Naive B cell (primary cell): ENCODE measurements around the gene GBX2. TPM values are rescaled to one million over a fixed set of nuclear protein-coding genes. Genes with fewer than 3 reads are reported as not detected.

Experiments
- ATAC-seq, 2 donors: fragments of 150-1000 bp; cut with Tn5 transposase; 2 replicates each; pipeline ENCODE4 v1.10.0; 2021; ENCODE audit warnings: low read depth in 2 of 2, mild to moderate bottlenecking in 2 of 2, moderate library complexity in 2 of 2
- DNase-seq: peaks from one replicate; pipeline ENCODE4 v3.0.0; 2022
- H3K27ac Mint-ChIP-seq, 6 donors: one replicate each; pipeline ENCODE4 v1.8.0; 2020 to 2022; ENCODE audit warnings: mild to moderate bottlenecking in 6 of 6, mixed read lengths in 6 of 6, moderate library complexity in 5 of 6, inconsistent platforms in 2 of 6
- H3K27me3 Mint-ChIP-seq, 3 donors: one replicate each; pipeline ENCODE4 v1.8.0; 2021 to 2022; ENCODE audit warnings: mixed read lengths in 3 of 3, mild to moderate bottlenecking in 1 of 3
- H3K36me3 Mint-ChIP-seq, 2 donors: one replicate each; pipeline ENCODE4 v1.8.0; 2020 to 2022; ENCODE audit warnings: mixed read lengths in 2 of 2, inconsistent platforms in 1 of 2, mild to moderate bottlenecking in 1 of 2
- H3K4me1 Mint-ChIP-seq, 3 donors: one replicate each; pipeline ENCODE4 v1.8.0; 2020 to 2022; ENCODE audit warnings: mixed read lengths in 3 of 3, inconsistent platforms in 1 of 3, mild to moderate bottlenecking in 1 of 3, moderate library complexity in 1 of 3
- H3K4me3 Mint-ChIP-seq, 8 donors: one replicate each; pipeline ENCODE4 v1.8.0; 2020 to 2022; ENCODE audit warnings: mild to moderate bottlenecking in 8 of 8, mixed read lengths in 8 of 8, moderate library complexity in 8 of 8, inconsistent platforms in 2 of 8
- H3K9me3 Mint-ChIP-seq, 7 donors: one replicate each; pipeline ENCODE4 v1.8.0; 2020 to 2022; ENCODE audit warnings: mixed read lengths in 7 of 7, mild to moderate bottlenecking in 5 of 7, inconsistent platforms in 2 of 7, moderate library complexity in 1 of 7
- polyA plus RNA-seq, 6 donors: library from polyadenylated mRNA; unstranded; fragments of 300-500 nt; fragmentation: Illumina TruSeq; gene quantifications; one replicate each; pipeline ENCODE4 v1.2.3, GENCODE V29; 2021; ENCODE audit warnings: low read depth in 6 of 6

GBX2 gene
- not detected for polyA plus RNA-seq

- DNase-seq (no peak), ATAC-seq (no peak)
- Mint-ChIP-seq H3K27me3 (peaks cover 38 to 62% (median 43%) of the 10 kb centered on the region in 3 donors), H3K4me1 (peaks cover 0 to 15% (median 6%) of the 10 kb centered on the region in 3 donors), H3K27ac (no peak within 1 kb of the TSS), H3K4me3 (no peak within 1 kb of the TSS), H3K9me3 (peaks cover 0 to 8% (median 0%) of the 10 kb centered on the region in 7 donors), H3K36me3 (no peaks in the 10 kb centered on the region)
These were observed at the start of gene GBX2 for GRCh38 chr2:236168110-236169080. TSS of gene GBX2 (minus strand) at chr2:236168386. CDS start at chr2:236167971, 415 bp downstream.

- H3K27me3 Mint-ChIP-seq = peaks cover 13 to 42% (median 19%) of the 10 kb centered on the region in 3 donors
- no peak overlapping the region for H3K4me3 Mint-ChIP-seq
- peaks cover 0 to 4% of the 10 kb centered on the region in 2 donors for H3K36me3 Mint-ChIP-seq
- H3K27ac Mint-ChIP-seq = no peak overlapping the region
- H3K9me3 Mint-ChIP-seq = peaks cover 0 to 13% (median 5%) of the 10 kb centered on the region in 7 donors
- DNase-seq (no peak), ATAC-seq (no peak)
- peaks cover 0 to 4% (median 0%) of the 10 kb centered on the region in 3 donors for H3K4me1 Mint-ChIP-seq
These were observed 49.7 kb upstream of the GBX2 start for GRCh38 chr2:236217926-236218325.

GRCh38 chr2:236216711-236217110 is 48.5 kb upstream of the GBX2 start:
- no peak for DNase-seq
- peaks cover 0 to 4% of the 10 kb centered on the region in 2 donors for H3K36me3 Mint-ChIP-seq
- ATAC-seq = no peak
- H3K4me1 Mint-ChIP-seq = peaks cover 0 to 4% (median 0%) of the 10 kb centered on the region in 3 donors
- peaks cover 13 to 42% (median 19%) of the 10 kb centered on the region in 3 donors for H3K27me3 Mint-ChIP-seq
- peaks cover 0 to 12% (median 5%) of the 10 kb centered on the region in 7 donors for H3K9me3 Mint-ChIP-seq
- H3K4me3 Mint-ChIP-seq = no peak overlapping the region
- H3K27ac Mint-ChIP-seq = no peak overlapping the region

GRCh38 chr2:236215761-236216333 is 47.7 kb upstream of the GBX2 start:
- no peak for ATAC-seq
- H3K9me3 Mint-ChIP-seq = peaks cover 0 to 12% (median 5%) of the 10 kb centered on the region in 7 donors
- no peaks in the 10 kb centered on the region for H3K36me3 Mint-ChIP-seq
- no peak overlapping the region for H3K27ac Mint-ChIP-seq
- DNase-seq = no peak
- H3K27me3 Mint-ChIP-seq = peaks cover 13 to 42% (median 27%) of the 10 kb centered on the region in 3 donors
- H3K4me3 Mint-ChIP-seq = no peak overlapping the region
- H3K4me1 Mint-ChIP-seq = peaks cover 0 to 4% (median 0%) of the 10 kb centered on the region in 3 donors

GRCh38 chr2:236215196-236215595 is 47.0 kb upstream of the GBX2 start:
- Mint-ChIP-seq H3K27me3 (peaks cover 13 to 39% (median 29%) of the 10 kb centered on the region in 3 donors), H3K36me3 (no peaks in the 10 kb centered on the region), H3K4me3 (no peak overlapping the region), H3K27ac (no peak overlapping the region), H3K4me1 (peaks cover 0 to 4% (median 0%) of the 10 kb centered on the region in 3 donors), H3K9me3 (peaks cover 0 to 12% (median 5%) of the 10 kb centered on the region in 7 donors)
- ATAC-seq (no peak), DNase-seq (no peak)

- no peak overlapping the region for H3K4me3 Mint-ChIP-seq
- peaks cover 0 to 4% (median 0%) of the 10 kb centered on the region in 3 donors for H3K4me1 Mint-ChIP-seq
- H3K27ac Mint-ChIP-seq = no peak overlapping the region
- peaks cover 0 to 12% (median 5%) of the 10 kb centered on the region in 7 donors for H3K9me3 Mint-ChIP-seq
- ATAC-seq (no peak), DNase-seq (no peak)
- peaks cover 13 to 41% (median 29%) of the 10 kb centered on the region in 3 donors for H3K27me3 Mint-ChIP-seq
- no peaks in the 10 kb centered on the region for H3K36me3 Mint-ChIP-seq
These were observed 46.3 kb upstream of the GBX2 start for GRCh38 chr2:236214376-236214995.

- Mint-ChIP-seq H3K36me3 (no peaks in the 10 kb centered on the region), H3K27me3 (peaks cover 14 to 37% (median 21%) of the 10 kb centered on the region in 3 donors), H3K27ac (no peak overlapping the region), H3K9me3 (peaks cover under 1 to 21% (median 10%) of the 10 kb centered on the region in 7 donors), H3K4me3 (no peak overlapping the region), H3K4me1 (peaks cover 0 to 4% (median 0%) of the 10 kb centered on the region in 3 donors)
- ATAC-seq (no peak), DNase-seq (no peak)
These were observed 43.1 kb upstream of the GBX2 start for GRCh38 chr2:236211296-236211695.

GRCh38 chr2:236210536-236210935 is 42.4 kb upstream of the GBX2 start:
- Mint-ChIP-seq H3K4me1 (peaks cover 0 to under 1% (median 0%) of the 10 kb centered on the region in 3 donors), H3K27ac (no peak overlapping the region), H3K36me3 (no peaks in the 10 kb centered on the region), H3K27me3 (peaks cover 9 to 35% (median 13%) of the 10 kb centered on the region in 3 donors), H3K4me3 (no peak overlapping the region), H3K9me3 (peaks cover 4 to 27% (median 9%) of the 10 kb centered on the region in 7 donors)
- DNase-seq (no peak), ATAC-seq (no peak)

GRCh38 chr2:236209996-236210395 is 41.8 kb upstream of the GBX2 start:
- peaks cover 4 to 27% (median 8%) of the 10 kb centered on the region in 7 donors for H3K9me3 Mint-ChIP-seq
- no peak for DNase-seq
- no peaks in the 10 kb centered on the region for H3K4me1 Mint-ChIP-seq
- no peaks in the 10 kb centered on the region for H3K36me3 Mint-ChIP-seq
- no peak overlapping the region for H3K4me3 Mint-ChIP-seq
- H3K27ac Mint-ChIP-seq = peak overlapping the region in 1 of 6 donors; percentile 57
- no peak for ATAC-seq
- peaks cover 9 to 30% (median 10%) of the 10 kb centered on the region in 3 donors for H3K27me3 Mint-ChIP-seq

GRCh38 chr2:236209535-236209934 is 41.3 kb upstream of the GBX2 start:
- Mint-ChIP-seq H3K27ac (peak overlapping the region in 1 of 6 donors; percentile 57), H3K9me3 (peaks cover 4 to 27% (median 8%) of the 10 kb centered on the region in 7 donors), H3K27me3 (peaks cover 9 to 27% (median 10%) of the 10 kb centered on the region in 3 donors), H3K4me1 (no peaks in the 10 kb centered on the region), H3K4me3 (peak overlapping the region in 1 of 8 donors; percentile 48), H3K36me3 (no peaks in the 10 kb centered on the region)
- DNase-seq (no peak), ATAC-seq (no peak)

GRCh38 chr2:236208019-236208926 is 40.1 kb upstream of the GBX2 start:
- Mint-ChIP-seq H3K27ac (no peak overlapping the region), H3K27me3 (peaks cover 5 to 22% (median 10%) of the 10 kb centered on the region in 3 donors), H3K36me3 (no peaks in the 10 kb centered on the region), H3K4me1 (no peaks in the 10 kb centered on the region), H3K4me3 (no peak overlapping the region), H3K9me3 (peaks cover 4 to 27% (median 8%) of the 10 kb centered on the region in 7 donors)
- DNase-seq (no peak), ATAC-seq (no peak)

- no peak for DNase-seq
- Mint-ChIP-seq H3K27me3 (peaks cover 5 to 20% (median 10%) of the 10 kb centered on the region in 3 donors), H3K27ac (peak overlapping the region in 1 of 6 donors; percentile 1), H3K4me1 (no peaks in the 10 kb centered on the region), H3K36me3 (no peaks in the 10 kb centered on the region), H3K4me3 (no peak overlapping the region), H3K9me3 (peaks cover 4 to 27% (median 6%) of the 10 kb centered on the region in 7 donors)
- no peak for ATAC-seq
These were observed 39.3 kb upstream of the GBX2 start for GRCh38 chr2:236207472-236207871.
